Parathyroid adenoma (tissue), 2 donors: ENCODE data around the gene TMEM167A.

Experiments used
- H2AFZ ChIP-seq: fragments of 300-600 bp; sonication (generic); one replicate; pipeline ENCODE4 v1.7.0; 2017; ENCODE audit warnings: antibody characterized with exemption, mild to moderate bottlenecking
- H3K27ac ChIP-seq: fragments of 300-600 bp; sonication (generic); one replicate; pipeline ENCODE4 v1.7.0; 2017
- H3K27me3 ChIP-seq: fragments of 300-600 bp; sonication (generic); one replicate; pipeline ENCODE4 v1.7.0; 2017; ENCODE audit warnings: low read length; ENCODE audit not compliant: control insufficient read depth, insufficient read depth
- H3K36me3 ChIP-seq: fragments of 300-600 bp; sonication (generic); one replicate; pipeline ENCODE4 v1.7.0; 2017; ENCODE audit warnings: low read length; ENCODE audit not compliant: control insufficient read depth, insufficient read depth
- H3K4me1 ChIP-seq: fragments of 300-600 bp; sonication (generic); one replicate; pipeline ENCODE4 v1.7.0; 2017; ENCODE audit warnings: control low read depth
- H3K4me2 ChIP-seq: fragments of 300-600 bp; sonication (generic); one replicate; pipeline ENCODE4 v1.7.0; 2017; ENCODE audit warnings: low read length
- H3K4me3 ChIP-seq: fragments of 300-600 bp; sonication (generic); one replicate; pipeline ENCODE4 v1.7.0; 2017; ENCODE audit warnings: low read depth, low read length
- H3K79me2 ChIP-seq: fragments of 300-600 bp; sonication (generic); one replicate; pipeline ENCODE4 v1.7.0; 2017; ENCODE audit warnings: control low read depth
- H3K9ac ChIP-seq: fragments of 300-600 bp; sonication (generic); one replicate; pipeline ENCODE4 v1.7.0; 2017; ENCODE audit warnings: mild to moderate bottlenecking
- H3K9me3 ChIP-seq: fragments of 300-600 bp; sonication (generic); one replicate; pipeline ENCODE4 v1.7.0; 2017; ENCODE audit warnings: low read length; ENCODE audit not compliant: control insufficient read depth
- CTCF ChIP-seq: fragments of 300-600 bp; sonication (generic); IDR thresholded peaks from one replicate; pipeline ENCODE4 v1.7.0; 2017; ENCODE audit warnings: antibody characterized with exemption, mild to moderate bottlenecking
- donor health status: primary hyperparathyroidism.

Gene TMEM167A

GRCh38 chr5:83097689-83098231 lies 20.6 kb upstream of the TMEM167A start:
- H3K4me2 ChIP-seq: no peak overlapping the region
- H3K4me3 ChIP-seq: no peak overlapping the region
- no peaks in the 10 kb centered on the region for H3K36me3 ChIP-seq
- H2AFZ ChIP-seq: no peak overlapping the region
- TF ChIP-seq CTCF: no peak
- no peaks in the 10 kb centered on the region for H3K27me3 ChIP-seq
- peaks cover 7% of the 10 kb centered on the region for H3K4me1 ChIP-seq
- no peaks in the 10 kb centered on the region for H3K79me2 ChIP-seq
- no peaks in the 10 kb centered on the region for H3K9me3 ChIP-seq
- H3K9ac ChIP-seq: no peak overlapping the region
- no peak overlapping the region for H3K27ac ChIP-seq

DNA sequence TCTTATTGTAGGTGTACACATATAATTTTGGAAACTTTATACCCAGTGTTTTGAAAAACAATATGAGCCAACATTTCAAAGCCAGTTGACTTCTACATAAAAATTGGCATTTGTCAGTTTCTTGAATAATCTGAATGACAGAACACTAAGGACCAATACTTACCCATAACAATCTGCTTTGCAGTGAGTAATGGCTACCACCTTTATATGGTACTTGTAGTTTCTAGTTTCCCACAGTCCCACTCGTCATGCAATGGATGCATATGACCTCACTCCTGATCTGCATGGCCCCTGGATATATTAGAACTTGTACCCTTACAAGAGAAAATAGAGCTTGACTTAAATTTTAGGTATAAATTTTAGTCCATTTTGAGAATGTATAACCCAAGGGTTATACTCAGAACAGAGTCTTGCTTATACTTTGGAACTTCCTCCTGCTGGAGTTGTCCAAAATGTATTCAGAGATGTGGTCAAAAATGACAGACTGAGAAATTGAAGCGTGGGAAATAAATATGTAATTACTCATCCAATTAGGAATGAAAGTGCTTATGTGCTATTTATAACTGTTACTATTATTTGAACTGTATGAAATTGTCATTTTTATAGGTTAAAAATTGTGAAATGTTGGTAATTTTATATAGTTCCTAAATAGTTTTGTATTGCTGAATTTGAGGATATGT lies 19.6 kb upstream of the TMEM167A start:
- no peak overlapping the region for H2AFZ ChIP-seq

GRCh38 chr5:83095957-83096539 lies 18.9 kb upstream of the TMEM167A start:
- H3K36me3 ChIP-seq: no peaks in the 10 kb centered on the region
- no peaks in the 10 kb centered on the region for H3K27me3 ChIP-seq
- H3K9ac ChIP-seq: no peak overlapping the region
- H3K4me2 ChIP-seq: no peak overlapping the region
- H3K79me2 ChIP-seq: no peaks in the 10 kb centered on the region
- no peak overlapping the region for H3K27ac ChIP-seq
- TF ChIP-seq CTCF: no peak
- H3K4me3 ChIP-seq: no peak overlapping the region
- no peaks in the 10 kb centered on the region for H3K9me3 ChIP-seq
- no peaks in the 10 kb centered on the region for H3K4me1 ChIP-seq
- no peak overlapping the region for H2AFZ ChIP-seq

More for the DNA sequence above, 19.6 kb upstream of the TMEM167A start:
- H3K9me3 ChIP-seq: no peaks in the 10 kb centered on the region
- no peak overlapping the region for H3K4me3 ChIP-seq
- TF ChIP-seq CTCF: no peak
- H3K36me3 ChIP-seq: no peaks in the 10 kb centered on the region
- H3K79me2 ChIP-seq: no peaks in the 10 kb centered on the region
- H3K27ac ChIP-seq: no peak overlapping the region
- no peaks in the 10 kb centered on the region for H3K27me3 ChIP-seq
- H3K9ac ChIP-seq: no peak overlapping the region
- no peak overlapping the region for H3K4me2 ChIP-seq
- H3K4me1 ChIP-seq: peaks cover 3% of the 10 kb centered on the region

- Histone ChIP-seq H3K79me2 (no peaks in the 10 kb centered on the region), H3K4me2 (no peak overlapping the region), H3K9ac (no peak overlapping the region), H3K4me3 (no peak overlapping the region), H3K4me1 (no peaks in the 10 kb centered on the region), H3K27ac (no peak overlapping the region), H3K9me3 (no peaks in the 10 kb centered on the region), H2AFZ (no peak overlapping the region), H3K36me3 (no peaks in the 10 kb centered on the region), H3K27me3 (no peaks in the 10 kb centered on the region)
- no peak for TF ChIP-seq CTCF
Measured at GRCh38 chr5:83095163-83095956, 18.2 kb upstream of the TMEM167A start.
